Measurements from ENCODE around the gene NFIC.
"Not testable (repeated sequence)": the region's sequence is repeated elsewhere in the genome, so short reads cannot be mapped to it uniquely, and the experiment has no call there.

The NFIC gene

DNA sequence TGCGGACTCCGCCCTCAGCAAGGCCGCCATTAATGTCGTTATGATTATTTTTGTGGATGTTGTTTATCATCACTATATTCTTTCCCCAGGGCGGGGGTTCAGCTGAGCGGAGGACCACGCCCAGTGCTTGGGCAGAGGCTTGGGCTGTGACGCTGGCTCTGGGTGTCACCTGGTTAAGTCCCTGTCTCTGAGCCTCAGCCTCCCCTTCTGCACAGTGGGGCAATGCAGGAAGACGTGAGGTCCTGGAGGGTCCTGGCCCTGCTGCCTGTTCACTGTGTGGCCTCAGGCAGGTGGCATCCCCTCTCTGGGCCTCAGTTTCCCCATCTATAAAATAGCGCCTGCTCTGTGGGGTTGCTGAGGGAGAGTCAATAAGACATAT, 32.5 kb downstream of the NFIC start:
- DNase-seq (ENCODE audit: low read depth): no peak

- not testable (repeated sequence) for DNase-seq (ENCODE audit: low read depth)
Measured at GRCh38 chr19:3399311-3399710, 32.9 kb downstream of the NFIC start.

DNA sequence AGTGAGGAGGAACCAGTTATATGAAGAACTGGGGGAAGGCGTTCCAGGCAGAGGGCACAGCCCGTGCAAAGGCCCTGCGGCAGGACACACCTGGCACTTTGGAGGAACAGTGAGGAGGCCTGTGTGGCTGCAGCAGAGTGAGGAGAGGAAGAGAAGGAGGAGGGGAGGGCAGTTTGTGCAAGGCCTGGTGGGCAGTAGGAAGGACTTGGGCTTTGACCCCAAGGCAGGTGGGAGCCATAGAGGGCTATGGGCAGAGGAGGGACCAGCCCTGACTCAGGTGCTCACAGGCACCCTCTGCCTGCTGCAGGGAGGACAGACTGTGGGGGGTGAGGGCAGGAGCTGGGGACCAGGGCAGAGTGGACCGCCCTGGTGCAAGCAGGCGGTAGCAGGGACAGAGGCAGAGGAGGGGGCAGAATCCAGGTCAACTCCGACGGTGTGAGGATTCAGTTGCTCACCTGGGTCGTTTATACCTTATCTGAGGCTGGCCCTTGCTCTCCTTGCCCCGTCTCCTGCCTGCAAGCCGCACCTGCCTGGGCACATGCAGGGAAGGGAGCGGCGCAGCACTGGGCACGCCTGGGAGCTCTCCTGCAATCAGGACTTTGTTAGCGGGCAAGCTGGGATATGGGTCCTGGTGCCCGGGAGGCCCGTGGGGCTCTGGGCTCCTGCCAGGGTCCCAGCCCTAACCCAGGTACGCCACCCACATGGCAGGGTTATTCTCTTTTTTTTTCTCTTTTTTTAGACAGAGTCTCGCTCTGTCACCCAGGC, 34.8 kb downstream of the NFIC start:
- no peak for DNase-seq (ENCODE audit: low read depth)

DNA sequence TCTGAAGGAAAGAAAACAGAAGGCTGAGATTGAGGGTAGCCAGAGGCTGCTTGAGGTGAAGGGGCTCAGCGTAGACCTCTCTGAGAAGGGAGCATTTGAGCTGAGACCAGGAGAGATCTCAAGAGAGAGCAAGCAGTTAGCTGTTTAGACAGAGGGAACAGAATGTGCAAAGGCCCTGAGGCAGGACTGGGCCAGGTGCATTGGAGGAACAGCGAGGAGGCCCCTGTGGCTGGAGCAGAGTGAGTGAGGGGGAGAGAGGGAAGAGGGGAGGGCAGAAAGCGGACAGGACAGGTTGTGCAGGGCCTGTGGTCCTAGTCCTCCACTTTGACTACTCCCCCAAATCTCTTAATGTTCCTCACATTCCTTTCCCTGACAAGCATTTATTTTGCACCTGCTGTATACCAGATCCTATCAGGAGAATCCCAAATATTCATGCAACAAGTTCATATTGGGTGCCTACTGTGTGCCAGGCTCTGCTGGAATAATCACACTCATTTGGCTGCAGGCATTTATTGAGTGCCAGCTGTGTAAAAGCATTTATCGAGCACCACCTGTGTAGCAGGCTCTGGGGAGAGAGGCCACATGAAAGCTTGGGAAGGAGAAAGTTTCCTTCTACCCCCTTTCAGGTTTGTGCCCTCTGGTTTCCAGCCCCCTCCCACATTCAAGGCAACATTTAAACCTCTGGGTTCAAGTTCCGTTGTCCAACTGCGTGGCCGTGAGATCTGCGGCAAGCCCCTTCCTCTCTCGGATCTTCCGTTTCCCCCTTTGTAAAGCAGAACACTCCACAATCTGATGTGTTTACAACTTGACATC, 36.5 kb downstream of the NFIC start:
- DNase-seq (ENCODE audit: low read depth): no peak

DNA sequence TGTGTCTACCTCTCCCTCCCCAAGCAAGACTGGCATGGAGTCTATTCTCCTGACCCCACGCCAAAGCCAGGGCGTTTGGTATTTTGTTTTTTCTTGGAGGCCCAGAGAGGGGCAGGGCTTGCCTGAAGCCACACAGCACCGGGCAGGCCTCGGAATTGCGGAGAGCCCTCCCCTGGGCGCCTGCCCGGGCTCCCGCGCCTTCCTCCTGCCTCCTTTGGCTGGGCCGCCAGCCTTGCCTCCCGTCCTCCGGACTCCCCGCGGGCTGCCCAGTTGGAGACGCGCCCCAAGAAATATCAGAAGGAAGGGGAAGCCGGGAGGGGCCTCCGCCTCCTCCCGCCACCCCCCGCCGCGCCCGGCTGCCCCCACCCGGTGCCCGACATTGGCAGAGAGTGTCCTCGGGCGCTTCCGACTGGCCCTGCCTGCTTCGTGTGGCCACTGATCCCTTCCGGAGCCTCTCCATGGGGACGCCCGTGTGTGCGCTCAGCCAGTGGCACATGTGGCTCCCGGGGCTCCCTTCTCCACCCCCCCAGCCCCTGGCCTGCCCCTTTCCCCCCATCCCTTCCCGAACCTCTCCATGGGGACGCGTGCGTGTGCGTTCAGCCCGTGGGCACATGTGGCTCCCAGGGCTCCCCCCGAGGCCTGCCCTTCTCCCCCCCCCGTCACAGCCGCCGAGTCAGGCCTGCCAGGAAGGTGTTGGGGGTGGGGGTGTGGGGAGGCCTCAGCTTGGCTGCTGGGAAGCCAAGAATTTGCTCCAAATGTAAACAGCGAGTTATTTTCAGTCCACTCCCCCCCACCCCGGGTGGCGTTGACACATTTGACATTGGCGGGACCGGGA, 37.3 kb downstream of the NFIC start:
- DNase-seq (ENCODE audit: low read depth): peak; percentile 90

DNA sequence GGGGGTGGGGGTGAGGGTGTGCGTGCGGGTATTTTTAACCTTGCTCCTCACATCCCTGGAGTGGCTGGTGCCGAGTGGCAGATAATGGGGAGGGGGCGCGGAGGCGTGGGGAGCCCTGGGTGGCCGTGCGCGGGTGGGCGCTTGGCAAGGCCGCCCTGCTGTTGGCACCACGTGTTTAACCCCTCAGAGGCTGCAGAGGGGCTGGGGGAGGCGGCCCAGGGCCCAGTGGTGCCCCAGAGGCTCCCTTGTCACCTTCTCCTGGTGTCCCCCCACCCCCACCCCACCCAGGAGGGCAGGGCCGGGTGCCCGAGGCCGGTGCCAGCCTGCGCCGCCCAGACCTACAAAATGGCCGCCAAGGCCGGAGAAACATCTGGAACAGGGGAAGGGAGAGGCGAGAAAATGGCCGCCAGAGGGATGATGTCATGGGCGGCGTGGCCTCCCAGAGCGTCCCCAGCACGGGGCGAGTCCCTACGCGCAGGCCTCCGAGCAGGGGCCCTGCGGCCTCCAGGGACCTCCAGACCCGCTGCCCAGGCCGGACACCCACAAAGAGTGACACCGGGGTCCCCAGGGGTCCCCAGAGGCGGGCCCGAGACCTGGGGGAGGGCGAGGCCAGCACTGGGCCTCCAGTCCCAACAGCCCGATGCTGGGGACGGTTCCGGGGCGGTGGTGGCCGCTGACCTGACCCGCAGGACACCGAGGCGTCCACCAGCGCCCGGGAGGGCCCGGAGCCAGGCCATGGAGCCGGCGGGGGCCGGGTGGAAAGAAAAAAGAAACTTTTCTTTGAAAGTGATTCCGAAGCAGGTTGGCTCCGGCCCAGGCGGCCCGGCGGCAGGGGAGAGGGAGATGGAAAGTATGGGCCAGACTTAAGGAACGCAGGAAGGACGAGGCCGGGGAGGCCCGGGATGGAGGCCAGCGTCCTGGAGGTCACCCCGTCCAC, 38.2 kb downstream of the NFIC start:
- peak; percentile 73 for DNase-seq (ENCODE audit: low read depth)

GRCh38 chr19:3405261-3405653, 38.9 kb downstream of the NFIC start:
- DNase-seq (ENCODE audit: low read depth): no peak

- DNase-seq (ENCODE audit: low read depth): no peak
Measured at GRCh38 chr19:3406571-3407111, 40.3 kb downstream of the NFIC start.

DNA sequence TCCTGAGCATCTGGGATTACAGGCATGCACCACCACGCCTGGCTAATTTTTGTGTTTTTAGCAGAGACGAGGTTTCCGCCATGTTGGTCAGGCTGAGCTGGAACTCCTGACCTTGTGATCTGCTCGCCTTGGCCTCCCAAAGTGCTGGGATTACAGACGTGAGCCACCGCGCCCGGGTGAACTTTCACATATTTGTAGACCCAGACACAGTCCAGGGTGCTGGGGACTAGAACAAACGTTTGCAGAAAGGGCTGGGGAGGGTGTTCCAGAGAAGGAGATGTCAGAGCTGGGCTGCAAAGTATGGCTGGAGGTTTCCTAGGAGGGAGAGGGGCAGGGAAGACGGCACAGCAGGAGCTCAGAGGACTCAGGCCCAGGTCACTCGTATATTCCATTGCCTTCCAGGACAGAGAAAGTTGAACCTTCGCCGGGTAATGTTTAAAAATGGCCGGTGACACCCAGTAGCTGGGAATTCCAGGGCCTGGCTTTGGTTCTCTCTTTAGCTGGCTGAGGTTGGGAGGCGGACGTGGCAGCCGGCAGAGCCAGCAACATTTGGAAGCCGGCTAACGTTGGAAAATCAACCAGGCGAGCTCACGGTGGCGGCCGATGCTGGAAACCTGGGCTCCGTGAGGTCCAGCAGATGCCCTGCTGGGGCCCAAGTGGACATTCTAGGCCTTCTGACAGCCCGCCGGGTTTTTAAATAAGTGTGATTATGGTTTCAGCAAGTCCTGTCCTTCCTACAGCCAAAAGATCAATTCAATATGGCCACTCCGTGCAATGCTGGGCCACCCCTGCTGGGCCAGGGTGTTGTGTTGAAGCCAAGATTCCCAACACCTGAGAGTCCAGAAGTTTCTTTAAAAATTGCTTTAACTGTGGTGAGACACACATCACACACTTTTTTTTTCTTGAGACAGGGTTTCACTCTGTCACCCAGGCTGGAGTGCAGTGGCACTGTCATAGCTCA, 41.5 kb downstream of the NFIC start:
- no peak for DNase-seq (ENCODE audit: low read depth)

DNA sequence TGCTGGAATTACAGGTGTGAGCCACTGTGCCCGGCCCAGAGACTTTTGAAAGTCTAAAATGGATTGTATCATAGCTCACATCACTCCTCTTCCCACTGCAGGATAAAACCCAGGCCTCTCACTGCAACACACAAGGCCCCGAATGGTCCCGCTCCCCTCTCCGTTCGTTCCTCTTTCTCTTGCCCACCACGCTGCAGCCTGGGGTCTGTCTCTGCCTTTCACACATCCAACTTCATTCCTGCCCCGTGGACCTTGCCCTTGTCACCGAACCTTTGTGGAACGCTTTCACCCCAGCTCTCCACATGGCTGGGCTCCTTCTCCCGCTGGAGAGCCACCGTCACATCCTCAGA, 42.6 kb downstream of the NFIC start:
- no peak for DNase-seq (ENCODE audit: low read depth)

GRCh38 chr19:3409346-3410064, 43.1 kb downstream of the NFIC start:
- DNase-seq (ENCODE audit: low read depth): no peak

GRCh38 chr19:3411636-3412035, 45.3 kb downstream of the NFIC start:
- no peak for DNase-seq (ENCODE audit: low read depth)

- DNase-seq (ENCODE audit: low read depth): no peak
Measured at GRCh38 chr19:3412066-3412465, 45.7 kb downstream of the NFIC start.

GRCh38 chr19:3413796-3414327, 47.5 kb downstream of the NFIC start:
- no peak for DNase-seq (ENCODE audit: low read depth)

DNA sequence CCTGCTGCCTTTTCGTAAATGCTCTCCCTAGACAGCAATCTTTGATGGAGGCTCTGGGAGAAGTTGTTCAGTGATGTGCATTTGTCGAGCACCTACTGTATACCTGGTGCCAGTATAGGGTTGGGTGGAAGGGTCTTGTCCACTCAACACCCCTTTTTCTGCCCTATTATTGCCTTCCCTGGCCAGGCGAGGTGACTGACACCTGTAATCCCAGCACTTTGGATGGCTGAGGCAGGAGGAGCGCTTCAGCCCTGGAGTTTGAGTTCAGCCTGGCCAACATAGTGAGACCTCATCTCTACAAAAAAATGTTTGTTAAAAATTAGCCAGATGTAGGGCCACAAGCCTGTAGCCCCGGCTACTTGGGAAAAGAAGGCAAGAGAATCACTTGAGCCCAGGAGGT, 49.3 kb downstream of the NFIC start:
- DNase-seq (ENCODE audit: low read depth): no peak

GRCh38 chr19:3420244-3420755, 53.9 kb downstream of the NFIC start:
- no peak for DNase-seq (ENCODE audit: low read depth)

- DNase-seq (ENCODE audit: low read depth): no peak
Measured at GRCh38 chr19:3420909-3421619, 54.7 kb downstream of the NFIC start.

DNA sequence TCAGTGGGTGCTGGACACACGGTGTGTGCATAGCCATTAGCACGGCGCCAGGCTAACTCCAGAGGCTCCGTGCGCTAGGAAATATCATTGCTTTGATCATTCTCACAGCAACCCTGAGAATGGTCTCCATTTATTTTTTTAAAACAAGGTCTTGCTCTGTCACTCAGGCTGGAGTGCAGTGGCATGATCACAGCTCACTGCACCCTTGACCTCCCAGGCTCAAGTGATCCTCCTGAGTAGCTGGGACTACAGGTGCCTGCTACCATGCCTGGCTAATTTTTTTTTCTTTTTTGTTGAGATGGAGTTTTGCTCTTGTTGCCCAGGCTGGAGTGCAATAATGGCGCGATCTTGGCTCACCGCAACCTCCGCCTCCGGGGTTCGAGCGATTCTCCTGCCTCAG, 55.3 kb downstream of the NFIC start:
- not testable (repeated sequence) for DNase-seq (ENCODE audit: low read depth)
